CD4-positive, alpha-beta T cell (primary cell): ENCODE results near the gene PPP2R2B. TPM values are rescaled to one million over a fixed set of nuclear protein-coding genes. Genes with fewer than 3 reads are reported as not detected.

Experiments used
- ATAC-seq: fragments of 200-7000 bp; cut with Tn5 transposase; one replicate; pipeline ENCODE4 v1.10.0; 2022; ENCODE audit warnings: mild to moderate bottlenecking; ENCODE audit not compliant: poor library complexity
- CTCF ChIA-PET: fragments of 350-600 bp; sonication (Branson Sonifier 250); formaldehyde crosslinking; loops from one replicate; lab custom pipeline; 2021; ENCODE audit warnings: antibody characterized with exemption, inconsistent platforms; lab: Charles Lee
- POLR2A ChIA-PET: fragments of 350-600 bp; sonication (Branson Sonifier 250); formaldehyde crosslinking; loops from one replicate; lab custom pipeline; 2021; ENCODE audit warnings: antibody characterized with exemption, inconsistent platforms; lab: Charles Lee
- DNase-seq, 14 experiments: peaks; one replicate each; pipeline ENCODE4 v3.0.0-alpha.2; 2013 to 2020; ENCODE audit warnings: mixed read lengths in 2 of 14
- H3K27ac ChIP-seq, 2 donors: one replicate each; pipeline versions ENCODE4 v1.5.1 to v1.7.0; 2013; ENCODE audit warnings: low read length in 2 of 2, low read depth in 1 of 2, mild to moderate bottlenecking in 1 of 2
- H3K27me3 ChIP-seq, 2 experiments: 1 replicate in 1 of 2; 2 replicates in 1 of 2; pipeline versions ENCODE4 v1.6.1 to v1.7.0; 2013; ENCODE audit warnings: low read length in 2 of 2, control low read depth in 1 of 2, mild to moderate bottlenecking in 1 of 2, moderate library complexity in 1 of 2; ENCODE audit not compliant: insufficient read depth in 2 of 2, control insufficient read depth in 1 of 2
- H3K36me3 ChIP-seq: one replicate; pipeline ENCODE4 v1.6.1; 2013; ENCODE audit warnings: low read length, control low read depth; ENCODE audit not compliant: insufficient read depth
- H3K4me1 ChIP-seq: one replicate; pipeline ENCODE4 v1.6.1; 2013; ENCODE audit warnings: low read length, control low read depth; ENCODE audit not compliant: insufficient read depth
- H3K4me3 ChIP-seq: one replicate; pipeline ENCODE4 v1.5.1; 2013; ENCODE audit warnings: mild to moderate bottlenecking, low read length, moderate library complexity
- H3K9me3 ChIP-seq, 2 experiments: 1 replicate in 1 of 2; 2 replicates in 1 of 2; pipeline versions ENCODE4 v1.6.1 to v1.7.0; 2013; ENCODE audit warnings: low read length in 2 of 2, mild to moderate bottlenecking in 2 of 2, control low read depth in 1 of 2, moderate library complexity in 1 of 2; ENCODE audit not compliant: control insufficient read depth in 1 of 2, insufficient read depth in 1 of 2
- H3K27ac Mint-ChIP-seq: one replicate; pipeline ENCODE4 v1.8.0; 2020; ENCODE audit warnings: mixed read lengths
- H3K27me3 Mint-ChIP-seq: one replicate; pipeline ENCODE4 v1.8.0; 2021; ENCODE audit warnings: mixed read lengths
- H3K36me3 Mint-ChIP-seq: one replicate; pipeline ENCODE4 v1.8.0; 2021; ENCODE audit warnings: low read depth, mixed read lengths
- H3K4me1 Mint-ChIP-seq: one replicate; pipeline ENCODE4 v1.8.0; 2021; ENCODE audit warnings: low read depth, mixed read lengths
- H3K4me3 Mint-ChIP-seq: one replicate; pipeline ENCODE4 v1.8.0; 2020; ENCODE audit warnings: mild to moderate bottlenecking, mixed read lengths
- H3K9me3 Mint-ChIP-seq: one replicate; pipeline ENCODE4 v1.8.0; 2020; ENCODE audit warnings: mixed read lengths
- CTCF ChIP-seq: fragments of 200-600 bp; IDR thresholded peaks from one replicate; pipeline ENCODE4 v1.8.0; 2022; ENCODE audit warnings: antibody characterized with exemption, mild to moderate bottlenecking
- intact Hi-C, 2 experiments: fragments of 100-400 bp; cut with DNase I in 1 of 2; cut with micrococcal nuclease in 1 of 2; formaldehyde crosslinking; loops; one replicate each; pipeline versions ENCODE4 v1.15.1 to v1.9.0; 2023 to 2025; cut with DNase I, micrococcal nuclease
- total RNA-seq, 174 experiments: library from RNA in 2 of 174; stranded (reverse) in 2 of 174; gene quantifications; one replicate each; pipeline ENCODE4 v1.2.3 and lab custom pipeline; 2021 to 2026

PPP2R2B gene
- total RNA-seq, 2 experiments from 2014 or later: 4.1 to 4.2 TPM

GRCh38 chr5:146906803-146907202, 28.2 kb upstream of the PPP2R2B start:
- ATAC-seq (no peak), DNase-seq (no peak)
- no peak for TF ChIP-seq CTCF
- Histone ChIP-seq H3K9me3 (no peaks in the 10 kb centered on the region), H3K27me3 (no peaks in the 10 kb centered on the region), H3K4me3 (no peak overlapping the region), H3K27ac (no peak overlapping the region), H3K4me1 (peaks cover 1% of the 10 kb centered on the region), H3K36me3 (no peaks in the 10 kb centered on the region)
- H3K36me3 Mint-ChIP-seq: no peaks in the 10 kb centered on the region
- intact Hi-C loops: no loop called here
- no peaks in the 10 kb centered on the region for H3K9me3 Mint-ChIP-seq
- H3K4me1 Mint-ChIP-seq: peaks cover 4% of the 10 kb centered on the region
- no peak overlapping the region for H3K4me3 Mint-ChIP-seq
- H3K27ac Mint-ChIP-seq: no peak overlapping the region
- ChIA-PET POLR2A (no interaction called here), CTCF (no interaction called here)
- no peaks in the 10 kb centered on the region for H3K27me3 Mint-ChIP-seq

- H3K27ac Mint-ChIP-seq: no peak overlapping the region
- no peak for TF ChIP-seq CTCF
- ChIA-PET CTCF (no interaction called here), POLR2A (no interaction called here)
- Histone ChIP-seq H3K36me3 (no peaks in the 10 kb centered on the region), H3K27ac (no peak overlapping the region), H3K27me3 (no peaks in the 10 kb centered on the region), H3K9me3 (no peaks in the 10 kb centered on the region), H3K4me3 (no peak overlapping the region), H3K4me1 (no peaks in the 10 kb centered on the region)
- intact Hi-C loops: no loop called here
- no peaks in the 10 kb centered on the region for H3K4me1 Mint-ChIP-seq
- H3K9me3 Mint-ChIP-seq: no peaks in the 10 kb centered on the region
- ATAC-seq: no peak
- H3K36me3 Mint-ChIP-seq: no peaks in the 10 kb centered on the region
- no peak for DNase-seq
- no peaks in the 10 kb centered on the region for H3K27me3 Mint-ChIP-seq
- H3K4me3 Mint-ChIP-seq: no peak overlapping the region
Measured at GRCh38 chr5:146904890-146905289, 26.3 kb upstream of the PPP2R2B start.

- ChIA-PET CTCF (no interaction called here), POLR2A (no interaction called here)
- no peaks in the 10 kb centered on the region for H3K9me3 ChIP-seq
- no peaks in the 10 kb centered on the region for H3K9me3 Mint-ChIP-seq
- no peak overlapping the region for H3K4me3 Mint-ChIP-seq
- intact Hi-C loops: no loop called here
- H3K4me1 Mint-ChIP-seq: no peaks in the 10 kb centered on the region
- no peaks in the 10 kb centered on the region for H3K36me3 Mint-ChIP-seq
- no peaks in the 10 kb centered on the region for H3K4me1 ChIP-seq
- no peaks in the 10 kb centered on the region for H3K27me3 ChIP-seq
- H3K27ac ChIP-seq: no peak overlapping the region
- ATAC-seq (no peak), DNase-seq (no peak)
- no peak for TF ChIP-seq CTCF
- no peaks in the 10 kb centered on the region for H3K27me3 Mint-ChIP-seq
- no peak overlapping the region for H3K4me3 ChIP-seq
- H3K27ac Mint-ChIP-seq: no peak overlapping the region
- no peaks in the 10 kb centered on the region for H3K36me3 ChIP-seq
Measured at GRCh38 chr5:146903789-146904188, 25.2 kb upstream of the PPP2R2B start.
